Activated B cell treated with CpG ODN at 0.5 μM for 24 hours (primary cell): ENCODE measurements around the gene ITSN2. TPM values are rescaled to one million over a fixed set of nuclear protein-coding genes. Genes with fewer than 3 reads are reported as not detected.
"Not testable (repeated sequence)": the region's sequence is repeated elsewhere in the genome, so short reads cannot be mapped to it uniquely, and the experiment has no call there.

Experiments used
- ATAC-seq: fragments of 200-7000 bp; cut with Tn5 transposase; one replicate; pipeline ENCODE4 v1.10.0; 2021; ENCODE audit warnings: low read depth, mild to moderate bottlenecking, moderate library complexity
- CTCF ChIA-PET: fragments of 350-600 bp; sonication (Branson Sonifier 250); formaldehyde crosslinking; loops from one replicate; lab custom pipeline; 2021; ENCODE audit warnings: antibody characterized with exemption; lab: Charles Lee
- POLR2A ChIA-PET: fragments of 350-600 bp; sonication (Branson Sonifier 250); formaldehyde crosslinking; loops from one replicate; lab custom pipeline; 2021; ENCODE audit warnings: antibody characterized with exemption; lab: Charles Lee
- DNase-seq: peaks from one replicate; pipeline ENCODE4 v3.0.0; 2022
- H3K27ac Mint-ChIP-seq: one replicate; pipeline ENCODE4 v1.8.0; 2020; ENCODE audit warnings: mixed read lengths
- H3K27me3 Mint-ChIP-seq: one replicate; pipeline ENCODE4 v1.8.0; 2021; ENCODE audit warnings: mixed read lengths
- H3K36me3 Mint-ChIP-seq: one replicate; pipeline ENCODE4 v1.8.0; 2021; ENCODE audit warnings: low read depth, mixed read lengths
- H3K4me1 Mint-ChIP-seq: one replicate; pipeline ENCODE4 v1.8.0; 2021; ENCODE audit warnings: mixed read lengths
- H3K4me3 Mint-ChIP-seq: one replicate; pipeline ENCODE4 v1.8.0; 2020; ENCODE audit warnings: mild to moderate bottlenecking, mixed read lengths
- H3K9me3 Mint-ChIP-seq: one replicate; pipeline ENCODE4 v1.8.0; 2020; ENCODE audit warnings: mixed read lengths
- intact Hi-C: fragments of 100-400 bp; cut with micrococcal nuclease; formaldehyde crosslinking; loops from one replicate; pipeline ENCODE4 v1.15.1; 2024
- total RNA-seq: library from RNA; stranded (reverse); gene quantifications from 2 replicates; pipeline ENCODE4 v1.2.3, GENCODE V29; 2022
- TF ChIP-seq, protein P1 (sequence below): fragments of 200-600 bp; IDR thresholded peaks from one replicate; pipeline ENCODE4 v1.8.0; 2022; ENCODE audit warnings: antibody characterized with exemption, mild to moderate bottlenecking

ITSN2 gene
- total RNA-seq, 1 donor from 2014 or later, result 156 TPM

- Mint-ChIP-seq H3K9me3 (no peaks in the 10 kb centered on the region), H3K4me3 (no peak overlapping the region), H3K36me3 (peaks cover 88% of the 10 kb centered on the region), H3K27me3 (no peaks in the 10 kb centered on the region), H3K4me1 (no peaks in the 10 kb centered on the region), H3K27ac (no peak overlapping the region)
- intact Hi-C loops, result no loop called here
- CTCF ChIA-PET, result no interaction called here
- TF ChIP-seq, protein P1, sequence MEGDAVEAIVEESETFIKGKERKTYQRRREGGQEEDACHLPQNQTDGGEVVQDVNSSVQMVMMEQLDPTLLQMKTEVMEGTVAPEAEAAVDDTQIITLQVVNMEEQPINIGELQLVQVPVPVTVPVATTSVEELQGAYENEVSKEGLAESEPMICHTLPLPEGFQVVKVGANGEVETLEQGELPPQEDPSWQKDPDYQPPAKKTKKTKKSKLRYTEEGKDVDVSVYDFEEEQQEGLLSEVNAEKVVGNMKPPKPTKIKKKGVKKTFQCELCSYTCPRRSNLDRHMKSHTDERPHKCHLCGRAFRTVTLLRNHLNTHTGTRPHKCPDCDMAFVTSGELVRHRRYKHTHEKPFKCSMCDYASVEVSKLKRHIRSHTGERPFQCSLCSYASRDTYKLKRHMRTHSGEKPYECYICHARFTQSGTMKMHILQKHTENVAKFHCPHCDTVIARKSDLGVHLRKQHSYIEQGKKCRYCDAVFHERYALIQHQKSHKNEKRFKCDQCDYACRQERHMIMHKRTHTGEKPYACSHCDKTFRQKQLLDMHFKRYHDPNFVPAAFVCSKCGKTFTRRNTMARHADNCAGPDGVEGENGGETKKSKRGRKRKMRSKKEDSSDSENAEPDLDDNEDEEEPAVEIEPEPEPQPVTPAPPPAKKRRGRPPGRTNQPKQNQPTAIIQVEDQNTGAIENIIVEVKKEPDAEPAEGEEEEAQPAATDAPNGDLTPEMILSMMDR, result no peak
- no peak for ATAC-seq
- no peak for DNase-seq
- POLR2A ChIA-PET, result no interaction called here
Measured at GRCh38 chr2:24204505-24204904, 155.8 kb downstream of the ITSN2 start.

GRCh38 chr2:24203787-24204150 is 156.6 kb downstream of the ITSN2 start:
- intact Hi-C loops, result no loop called here
- ChIA-PET CTCF (no interaction called here), POLR2A (interaction anchor here (0.6 kb wide), 1 partner anchor 589 kb away, joined by 3 read pairs; the partner anchor contains the start of genes CENPO and PTRHD1)
- no peaks in the 10 kb centered on the region for H3K4me1 Mint-ChIP-seq
- DNase-seq (no peak), ATAC-seq (no peak)
- no peak overlapping the region for H3K27ac Mint-ChIP-seq
- H3K9me3 Mint-ChIP-seq, result no peaks in the 10 kb centered on the region
- no peak overlapping the region for H3K4me3 Mint-ChIP-seq
- H3K27me3 Mint-ChIP-seq, result peaks cover 2% of the 10 kb centered on the region
- TF ChIP-seq, protein P1, result no peak
- peaks cover 81% of the 10 kb centered on the region for H3K36me3 Mint-ChIP-seq

- Mint-ChIP-seq H3K36me3 (peaks cover 75% of the 10 kb centered on the region), H3K9me3 (no peaks in the 10 kb centered on the region), H3K4me3 (no peak overlapping the region), H3K27me3 (peaks cover 2% of the 10 kb centered on the region), H3K4me1 (no peaks in the 10 kb centered on the region), H3K27ac (no peak overlapping the region)
- no peak for DNase-seq
- TF ChIP-seq, protein P1, result no peak
- ChIA-PET POLR2A (interaction anchor here (0.6 kb wide), 1 partner anchor 590 kb away, joined by 3 read pairs; the partner anchor contains the start of genes CENPO and PTRHD1), CTCF (no interaction called here)
- ATAC-seq, result no peak
- intact Hi-C loops, result no loop called here
Measured at GRCh38 chr2:24203029-24203786, 157.1 kb downstream of the ITSN2 start.

DNA sequence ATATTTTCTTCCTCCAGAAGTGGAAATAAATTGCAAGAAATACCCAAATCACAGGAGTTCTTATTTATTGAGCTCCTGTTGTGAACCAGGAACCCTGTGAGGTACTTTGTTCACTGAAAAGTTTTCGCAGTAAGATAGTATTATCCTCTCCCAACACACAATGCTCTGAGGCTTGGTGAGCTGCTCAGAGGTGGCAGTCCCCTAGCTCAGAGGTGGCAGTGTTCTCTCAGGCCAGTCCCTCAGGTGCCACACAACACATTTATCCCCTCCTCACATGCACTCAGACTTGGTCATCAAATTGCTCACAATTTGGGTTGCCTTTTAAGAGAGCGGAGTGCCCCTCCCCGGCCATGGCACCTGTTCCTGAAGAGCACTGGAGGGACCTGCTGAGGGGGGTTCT is 159.5 kb downstream of the ITSN2 start:
- H3K27ac Mint-ChIP-seq, result no peak overlapping the region
- H3K4me1 Mint-ChIP-seq, result no peaks in the 10 kb centered on the region
- peaks cover 4% of the 10 kb centered on the region for H3K9me3 Mint-ChIP-seq
- DNase-seq, result no peak
- no peak overlapping the region for H3K4me3 Mint-ChIP-seq
- intact Hi-C loops, result no loop called here
- POLR2A ChIA-PET, result no interaction called here
- H3K36me3 Mint-ChIP-seq, result peaks cover 52% of the 10 kb centered on the region
- ATAC-seq, result no peak
- CTCF ChIA-PET, result no interaction called here
- H3K27me3 Mint-ChIP-seq, result peaks cover 2% of the 10 kb centered on the region
- TF ChIP-seq, protein P1, result no peak

- ATAC-seq, result no peak
- Mint-ChIP-seq H3K4me1 (no peaks in the 10 kb centered on the region), H3K27ac (no peak overlapping the region), H3K36me3 (peaks cover 46% of the 10 kb centered on the region), H3K4me3 (no peak overlapping the region), H3K27me3 (peaks cover 2% of the 10 kb centered on the region), H3K9me3 (peaks cover 4% of the 10 kb centered on the region)
- no peak for DNase-seq
- intact Hi-C loops, result no loop called here
- POLR2A ChIA-PET, result no interaction called here
- TF ChIP-seq, protein P1, result no peak
- CTCF ChIA-PET, result no interaction called here
Measured at GRCh38 chr2:24199968-24200590, 160.3 kb downstream of the ITSN2 start.

GRCh38 chr2:24197213-24197612 is 163.1 kb downstream of the ITSN2 start:
- CTCF ChIA-PET, ATAC-seq, H3K4me3 Mint-ChIP-seq, H3K27me3 Mint-ChIP-seq, H3K9me3 Mint-ChIP-seq, H3K27ac Mint-ChIP-seq, DNase-seq, H3K4me1 Mint-ChIP-seq, POLR2A ChIA-PET, intact Hi-C loops: not testable (repeated sequence)
- peaks cover 19% of the 10 kb centered on the region for H3K36me3 Mint-ChIP-seq
